NCI-H748 (cell line): ENCODE data around the gene BIVM.
"Not testable (repeated sequence)": the region's sequence is repeated elsewhere in the genome, so short reads cannot be mapped to it uniquely, and the experiment has no call there.

Experiments
- DNase-seq: peaks from one replicate; lab custom pipeline; 2025; ENCODE audit not compliant: unreplicated experiment; lab: John Stamatoyannopoulos, UW

BIVM gene

GRCh38 chr13:102798581-102799425 lies at the start of gene BIVM, which contains the start of gene POGLUT2:
Gene BIVM, plus strand, starts transcription at chr13:102799119. Its CDS starts 8,149 bp downstream, at chr13:102807268.
Gene POGLUT2, minus strand, starts transcription at chr13:102798976. Its CDS starts 306 bp downstream, at chr13:102798670.
- peak; percentile 94 for DNase-seq

GRCh38 chr13:102751886-102752285 lies 47.0 kb upstream of the BIVM start:
- no peak for DNase-seq

- DNase-seq = no peak
Measured at GRCh38 chr13:102757006-102757405, 41.9 kb upstream of the BIVM start.

- no peak for DNase-seq
Measured at GRCh38 chr13:102758842-102759241, 40.1 kb upstream of the BIVM start.

- no peak for DNase-seq
Measured at GRCh38 chr13:102761071-102761470, 37.8 kb upstream of the BIVM start.

- no peak for DNase-seq
Measured at GRCh38 chr13:102763741-102764140, 35.2 kb upstream of the BIVM start.

- no peak for DNase-seq
Measured at GRCh38 chr13:102768909-102769308, 30.0 kb upstream of the BIVM start.

- no peak for DNase-seq
Measured at GRCh38 chr13:102769679-102770078, 29.2 kb upstream of the BIVM start.

GRCh38 chr13:102770435-102770834 lies 28.5 kb upstream of the BIVM start:
- DNase-seq = no peak

- DNase-seq = no peak
Measured at GRCh38 chr13:102771298-102772041, 27.4 kb upstream of the BIVM start.

- DNase-seq = no peak
Measured at GRCh38 chr13:102772042-102772425, 26.9 kb upstream of the BIVM start.

GRCh38 chr13:102773441-102774213 lies 25.3 kb upstream of the BIVM start, which contains the start of gene TEX30:
Gene TEX30, minus strand, starts transcription at chr13:102773786. Its CDS starts 3,760 bp downstream, at chr13:102770026.
- peak; percentile 93 for DNase-seq

- DNase-seq = no peak
Measured at GRCh38 chr13:102774214-102774568, 24.7 kb upstream of the BIVM start.

GRCh38 chr13:102774591-102775520 lies 24.1 kb upstream of the BIVM start:
- no peak for DNase-seq

GRCh38 chr13:102776271-102776670 lies 22.6 kb upstream of the BIVM start:
- DNase-seq = no peak

GRCh38 chr13:102777736-102778135 lies 21.2 kb upstream of the BIVM start:
- DNase-seq = no peak

- DNase-seq = no peak
Measured at GRCh38 chr13:102779436-102780159, 19.3 kb upstream of the BIVM start.

GRCh38 chr13:102780656-102781055 lies 18.3 kb upstream of the BIVM start:
- DNase-seq = not testable (repeated sequence)

GRCh38 chr13:102781591-102781990 lies 17.3 kb upstream of the BIVM start:
- no peak for DNase-seq

- no peak for DNase-seq
Measured at GRCh38 chr13:102784483-102784882, 14.4 kb upstream of the BIVM start.
